Stomach (tissue), 4 donors: ENCODE results near the gene NEU3.

Source experiments
- CTCF ChIP-seq, 7 experiments: fragments of 450-650 bp in 4 of 7; fragments of 200-600 bp in 3 of 7; sonication (generic) in 3 of 7; IDR thresholded peaks; one replicate each; pipeline ENCODE4 v1.5.1; 2016 to 2019; ENCODE audit warnings: antibody characterized with exemption in 7 of 7, control low read depth in 2 of 7, mild to moderate bottlenecking in 1 of 7
- EP300 ChIP-seq: sonication (generic); formaldehyde crosslinking; IDR thresholded peaks from one replicate; pipeline ENCODE4 v1.6.1; 2017; ENCODE audit warnings: antibody characterized with exemption
- POLR2A ChIP-seq, 4 donors: fragments of 450-650 bp; IDR thresholded peaks; one replicate each; pipeline ENCODE4 v1.6.1; 2016; ENCODE audit warnings: antibody characterized with exemption in 4 of 4, control low read depth in 2 of 4, mild to moderate bottlenecking in 1 of 4, moderate library complexity in 1 of 4
- POLR2AphosphoS5 ChIP-seq, 3 donors: sonication (generic); formaldehyde crosslinking; IDR thresholded peaks; one replicate each; pipeline ENCODE4 v1.6.1; 2016; ENCODE audit warnings: antibody characterized with exemption in 3 of 3

GRCh38 chr11:75031224-75031753 lies 42.6 kb downstream of the NEU3 start:
- TF ChIP-seq CTCF (IDR thresholded peaks at IDR 0.05) (no peak), POLR2AphosphoS5 (IDR thresholded peaks at IDR 0.05) (no peak), POLR2A (IDR thresholded peaks at IDR 0.05) (no peak), EP300 (no peak)
